Posterior vena cava (tissue), 2 donors: ENCODE data around the gene ATP2A1. TPM values are rescaled to one million over a fixed set of nuclear protein-coding genes. Genes with fewer than 3 reads are reported as not detected.
A peak's percentile ranks its signal among the peaks of the same experiment; 100 is the strongest.

Source experiments
- DNase-seq: peaks from one replicate; pipeline ENCODE4 v3.0.0-alpha.2; 2020; ENCODE audit warnings: low spot score
- intact Hi-C, 2 donors: fragments of 100-400 bp; cut with DNase I; formaldehyde crosslinking; loops; one replicate each; pipeline versions ENCODE4 v1.14.1 to v1.14.2; 2022 to 2023
- long read RNA-seq, 2 donors: library from polyadenylated mRNA; unstranded; transcript quantifications; one replicate each; pipeline ENCODE4 v2.0.0, GENCODE V29; 2020 to 2021
- total RNA-seq, 2 donors: library from RNA; stranded (reverse); fragmentation: NEBNext Ultra II Directional; extraction: Animal tissue kit (Norgen Biotek cat#: 25700); gene quantifications; one replicate each; pipeline ENCODE4 v1.2.1, GENCODE V29; 2021
- donor health status: DM: yes; HTN: yes; CAD: no.
- donor health status: DM: yes; HTN: yes; CAD: no.

ATP2A1 gene
- 1 to 10 TPM in 1 of 2 donors, under 1 TPM in 1; 0.42 to 1.3 TPM for total RNA-seq
- long read RNA-seq, donor 1, result 0 reads
- long read RNA-seq, donor 2, result 0 reads

DNA sequence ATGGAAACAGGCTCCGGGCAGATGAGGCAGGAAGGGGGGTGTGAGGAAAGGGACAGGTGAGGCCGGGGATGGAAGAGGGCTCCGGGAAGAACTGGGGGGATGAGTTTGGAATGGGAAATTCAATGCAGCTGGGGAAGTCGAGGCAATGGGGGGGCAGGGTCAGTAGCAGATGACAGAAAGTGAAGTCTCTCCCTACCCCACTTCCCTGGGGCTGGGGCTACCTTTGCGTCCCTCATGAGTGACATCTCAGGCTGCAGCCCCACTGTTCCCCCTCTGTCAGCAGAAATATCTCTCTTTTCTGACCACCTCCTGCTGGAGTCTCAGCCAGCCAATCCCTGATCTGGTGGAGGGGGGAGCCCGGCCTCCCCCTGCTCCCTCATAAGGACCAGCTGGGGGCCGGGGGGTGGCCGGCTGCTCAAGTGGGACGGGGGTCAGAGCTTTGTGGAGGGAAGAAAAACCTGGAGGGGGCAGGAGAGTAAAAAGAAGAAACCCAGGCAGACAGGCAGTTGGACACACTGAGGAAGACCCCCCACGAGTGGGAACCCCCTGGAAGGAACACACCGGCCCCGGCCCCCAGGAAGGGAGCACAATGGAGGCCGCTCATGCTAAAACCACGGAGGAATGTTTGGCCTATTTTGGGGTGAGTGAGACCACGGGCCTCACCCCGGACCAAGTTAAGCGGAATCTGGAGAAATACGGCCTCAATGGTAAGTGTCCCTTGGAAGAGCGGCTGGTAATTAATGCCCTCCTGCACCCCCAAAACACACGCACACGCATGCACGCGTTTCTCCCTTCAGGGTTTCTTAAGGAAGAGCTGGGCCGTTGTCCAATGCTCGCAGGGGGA lies at the start of gene ATP2A1:
Gene ATP2A1, plus strand, starts transcription at position 406 of the 844 bp plus-strand sequence. Its CDS starts 184 bp downstream, at position 590.
- intact Hi-C loops, result no loop called here
- DNase-seq, result no peak

DNA sequence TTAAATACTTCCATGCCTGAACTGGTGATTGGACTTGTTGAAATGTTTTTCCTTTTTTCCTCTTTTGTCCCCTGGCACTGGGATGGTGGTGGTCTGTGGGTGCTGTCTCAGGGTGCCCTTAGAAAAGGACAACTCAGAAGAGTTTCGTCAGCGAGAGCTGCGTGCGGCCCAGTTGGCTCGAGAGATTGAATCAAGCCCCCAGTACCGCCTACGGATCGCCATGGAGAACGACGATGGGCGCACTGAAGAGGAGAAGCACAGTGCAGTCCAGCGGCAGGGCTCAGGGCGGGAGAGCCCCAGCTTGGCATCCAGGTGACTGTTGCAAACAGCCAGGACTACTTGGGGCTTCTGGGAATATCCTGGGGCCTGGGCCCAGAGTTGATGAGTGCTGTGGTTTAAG lies 48.5 kb upstream of the ATP2A1 start:
- DNase-seq, result no peak
- intact Hi-C loops, result no loop called here

- intact Hi-C loops, result no loop called here
- DNase-seq, result no peak
Observed at GRCh38 chr16:28830531-28830930, 47.8 kb upstream of the ATP2A1 start.

DNA sequence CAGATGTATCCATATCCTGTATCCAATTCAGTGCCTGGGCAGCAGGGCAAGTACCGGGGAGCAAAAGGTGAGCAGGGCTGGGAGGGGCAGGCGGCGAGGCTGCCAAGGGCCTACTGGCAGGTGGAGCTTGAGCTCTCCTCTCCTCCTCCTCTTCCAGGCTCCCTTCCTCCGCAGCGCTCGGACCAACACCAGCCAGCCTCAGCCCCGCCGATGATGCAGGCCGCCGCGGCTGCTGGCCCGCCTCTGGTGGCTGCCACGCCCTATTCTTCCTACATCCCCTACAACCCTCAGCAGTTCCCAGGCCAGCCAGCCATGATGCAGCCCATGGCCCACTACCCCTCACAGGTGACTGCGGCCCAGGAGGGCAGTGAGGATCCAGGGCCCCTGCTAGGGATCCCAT lies 43.9 kb upstream of the ATP2A1 start:
- no peak for DNase-seq
- intact Hi-C loops, result no loop called here

- intact Hi-C loops, result no loop called here
- no peak for DNase-seq
Observed at GRCh38 chr16:28834873-28835863, 43.1 kb upstream of the ATP2A1 start.

GRCh38 chr16:28835864-28836760 lies 42.2 kb upstream of the ATP2A1 start:
- intact Hi-C loops, result no loop called here

GRCh38 chr16:28836761-28837064 lies 41.6 kb upstream of the ATP2A1 start:
- DNase-seq, result no peak
- intact Hi-C loops, result no loop called here

More at GRCh38 chr16:28835864-28836760, 42.2 kb upstream of the ATP2A1 start:
- DNase-seq, result no peak

- intact Hi-C loops, result no loop called here
- no peak for DNase-seq
Observed at GRCh38 chr16:28837672-28838557, 40.4 kb upstream of the ATP2A1 start.

- no peak for DNase-seq
- intact Hi-C loops, result no loop called here
Observed at GRCh38 chr16:28838558-28838918, 39.8 kb upstream of the ATP2A1 start.

- intact Hi-C loops, result no loop called here
- DNase-seq, result no peak
Observed at GRCh38 chr16:28839004-28839639, 39.2 kb upstream of the ATP2A1 start.

GRCh38 chr16:28839899-28840298 lies 38.4 kb upstream of the ATP2A1 start:
- DNase-seq, result no peak
- intact Hi-C loops, result no loop called here

DNA sequence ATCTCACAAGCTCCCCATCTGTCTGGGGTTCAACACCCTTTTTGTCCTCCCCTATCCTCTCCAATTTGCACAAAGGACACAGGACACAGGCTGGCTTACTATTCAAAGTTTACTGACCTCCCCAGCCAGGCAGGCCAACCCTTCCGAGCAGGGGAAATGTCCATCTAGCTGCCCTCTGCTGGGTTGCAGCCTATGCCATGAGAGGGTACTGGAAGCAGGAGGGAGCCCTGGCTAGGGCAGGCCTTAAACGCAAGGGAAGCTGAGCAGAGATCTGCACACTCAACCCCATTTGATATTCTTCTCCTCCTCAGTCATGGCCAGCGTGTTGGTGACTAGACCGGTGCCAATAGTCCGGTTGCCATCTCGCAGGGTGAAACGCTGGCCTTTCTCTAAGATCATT lies 35.6 kb upstream of the ATP2A1 start:
- intact Hi-C loops, result no loop called here
- DNase-seq, result no peak

GRCh38 chr16:28843766-28844165 lies 34.5 kb upstream of the ATP2A1 start:
- intact Hi-C loops, result no loop called here
- no peak for DNase-seq

DNA sequence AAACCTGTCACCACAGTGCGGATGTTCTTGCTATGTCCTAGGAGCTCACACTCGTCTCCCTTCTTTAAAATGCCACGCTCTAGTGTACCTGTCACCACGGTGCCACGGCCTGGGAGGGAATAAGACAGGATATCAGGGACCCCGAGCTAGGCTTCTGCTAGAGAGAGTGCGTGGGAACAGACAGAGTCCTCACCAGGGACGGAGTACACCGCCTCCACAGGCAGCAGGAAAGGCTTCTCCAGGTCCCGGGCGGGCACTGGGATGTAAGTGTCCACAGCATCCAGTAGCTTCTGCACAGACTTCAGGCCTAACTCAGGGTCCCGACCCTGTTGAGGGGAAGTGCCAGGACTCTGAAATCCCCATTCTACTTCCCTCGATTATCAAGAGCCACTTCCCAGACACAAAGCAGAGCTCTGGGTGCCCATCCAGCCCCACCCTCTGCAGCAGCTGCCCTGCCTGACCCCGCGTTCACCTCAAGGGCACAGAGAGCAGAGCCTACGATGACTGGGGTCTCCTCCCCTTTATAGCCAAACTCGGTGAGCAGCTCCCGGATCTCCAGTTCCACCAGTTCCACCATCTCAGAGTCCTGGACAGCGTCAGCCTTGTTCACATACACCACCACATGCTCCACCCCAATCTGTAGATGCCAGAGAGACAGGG lies 33.9 kb upstream of the ATP2A1 start:
- intact Hi-C loops, result no loop called here
- no peak for DNase-seq

- intact Hi-C loops, result no loop called here
- no peak for DNase-seq
Observed at GRCh38 chr16:28845293-28845692, 33.0 kb upstream of the ATP2A1 start.

DNA sequence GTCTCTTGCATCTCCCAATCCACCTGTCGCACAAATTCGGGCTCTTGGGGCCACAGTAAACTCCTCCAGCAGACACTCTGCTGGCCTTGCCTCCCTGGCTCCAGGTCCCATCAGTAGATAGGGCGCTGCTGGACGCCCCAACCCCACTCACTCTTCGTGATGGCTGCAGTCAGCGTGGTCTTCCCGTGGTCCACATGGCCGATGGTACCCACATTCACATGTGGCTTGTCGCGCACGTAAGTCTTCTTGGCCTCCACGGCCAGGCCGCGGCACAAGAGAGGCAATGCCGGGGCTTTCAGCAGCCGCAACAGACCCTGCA lies 32.6 kb upstream of the ATP2A1 start:
- peak; percentile 81 for DNase-seq
- intact Hi-C loops, result no loop called here

GRCh38 chr16:28846080-28846932 lies 32.0 kb upstream of the ATP2A1 start, which contains the start of gene TUFM:
TSS of gene TUFM (minus strand) at chr16:28846348. CDS start at chr16:28846269, 79 bp downstream.
- DNase-seq, result peak; percentile 99
- intact Hi-C loops, result no loop called here
